Caco-2 (cell line): Measurements from ENCODE around the gene ATP5IF1. TPM values are rescaled to one million over a fixed set of nuclear protein-coding genes. Genes with fewer than 3 reads are reported as not detected.
A peak's percentile ranks its signal among the peaks of the same experiment; 100 is the strongest.

Experiments
- BruUV-seq: library from RNA; stranded (reverse); fragments of 400-500 nt; replicated peaks from 2 replicates; lab custom pipeline; 2021; lab: Mats Ljungman, UMichigan
- CTCF ChIA-PET: fragments of 300-600 bp; sonication (Branson Sonifier 250); formaldehyde crosslinking; loops from one replicate; lab custom pipeline; 2022; ENCODE audit warnings: antibody characterized with exemption; lab: Charles Lee
- POLR2A ChIA-PET: fragments of 300-600 bp; sonication (Branson Sonifier 250); formaldehyde crosslinking; loops from one replicate; lab custom pipeline; 2022; ENCODE audit warnings: antibody characterized with exemption; lab: Charles Lee
- DNase-seq, 2 experiments: peaks; one replicate each; pipeline versions ENCODE4 v3.0.0 to v3.0.0-alpha.2; 2020 to 2022
- H3K27me3 ChIP-seq: replicated peaks from 2 replicates; pipeline ENCODE4 v1.6.0; 2011; ENCODE audit warnings: low read length; ENCODE audit not compliant: control insufficient read depth, insufficient read depth
- H3K36me3 ChIP-seq: 2 replicates; pipeline ENCODE4 v1.5.1; 2011; ENCODE audit warnings: low read length; ENCODE audit not compliant: control insufficient read depth, insufficient read depth
- H3K4me1 ChIP-seq: fragments of 250-450 bp; sonication (Bioruptor Pico); 2 replicates; pipeline ENCODE4 v1.5.1; 2020; ENCODE audit warnings: mild to moderate bottlenecking
- H3K4me3 ChIP-seq: 2 replicates; pipeline ENCODE4 v1.5.1; 2011; ENCODE audit warnings: low read depth, mild to moderate bottlenecking, control low read depth, low read length
- H3K9me3 ChIP-seq: fragments of 250-450 bp; sonication (Bioruptor Pico); 2 replicates; pipeline ENCODE4 v1.5.1; 2020; ENCODE audit warnings: mild to moderate bottlenecking, moderate library complexity
- H3K27ac Mint-ChIP-seq: one replicate; pipeline ENCODE4 v1.8.0; 2022; ENCODE audit warnings: mixed read lengths; ENCODE audit not compliant: unreplicated experiment
- H3K27me3 Mint-ChIP-seq: one replicate; pipeline ENCODE4 v1.8.0; 2022; ENCODE audit warnings: mixed read lengths; ENCODE audit not compliant: insufficient read depth, unreplicated experiment
- H3K36me3 Mint-ChIP-seq: one replicate; pipeline ENCODE4 v1.8.0; 2022; ENCODE audit warnings: mild to moderate bottlenecking, mixed read lengths; ENCODE audit not compliant: insufficient read depth, unreplicated experiment
- H3K4me1 Mint-ChIP-seq: one replicate; pipeline ENCODE4 v1.8.0; 2022; ENCODE audit warnings: low read depth, mixed read lengths; ENCODE audit not compliant: unreplicated experiment
- H3K4me3 Mint-ChIP-seq: one replicate; pipeline ENCODE4 v1.8.0; 2022; ENCODE audit warnings: mild to moderate bottlenecking, moderate library complexity, mixed read lengths; ENCODE audit not compliant: unreplicated experiment
- H3K9me3 Mint-ChIP-seq: one replicate; pipeline ENCODE4 v1.8.0; 2022; ENCODE audit warnings: mixed read lengths; ENCODE audit not compliant: unreplicated experiment
- intact Hi-C: fragments of 100-400 bp; cut with micrococcal nuclease; formaldehyde crosslinking; loops from one replicate; pipeline ENCODE4 v1.10.0; 2022; ENCODE audit not compliant: unreplicated experiment
- total RNA-seq: library from RNA; stranded (reverse); gene quantifications from 2 replicates; pipeline ENCODE4 v1.2.3, GENCODE V29; 2022
- TF ChIP-seq, protein P1 (sequence below), 2 experiments: fragments of 200-600 bp in 1 of 2; IDR thresholded peaks; 1 replicate in 1 of 2; 2 replicates in 1 of 2; pipeline versions ENCODE4 v1.5.1 to v1.8.0; 2011 to 2022; ENCODE audit warnings: antibody characterized with exemption in 1 of 2, control low read depth in 1 of 2, inconsistent platforms in 1 of 2, low read depth in 1 of 2, low read length in 1 of 2, mild to moderate bottlenecking in 1 of 2, moderate library complexity in 1 of 2; ENCODE audit not compliant: insufficient read depth in 1 of 2, severe bottlenecking in 1 of 2, unreplicated experiment in 1 of 2

The ATP5IF1 gene
- total RNA-seq, 1 experiment from 2014 or later, result 130 TPM

DNA sequence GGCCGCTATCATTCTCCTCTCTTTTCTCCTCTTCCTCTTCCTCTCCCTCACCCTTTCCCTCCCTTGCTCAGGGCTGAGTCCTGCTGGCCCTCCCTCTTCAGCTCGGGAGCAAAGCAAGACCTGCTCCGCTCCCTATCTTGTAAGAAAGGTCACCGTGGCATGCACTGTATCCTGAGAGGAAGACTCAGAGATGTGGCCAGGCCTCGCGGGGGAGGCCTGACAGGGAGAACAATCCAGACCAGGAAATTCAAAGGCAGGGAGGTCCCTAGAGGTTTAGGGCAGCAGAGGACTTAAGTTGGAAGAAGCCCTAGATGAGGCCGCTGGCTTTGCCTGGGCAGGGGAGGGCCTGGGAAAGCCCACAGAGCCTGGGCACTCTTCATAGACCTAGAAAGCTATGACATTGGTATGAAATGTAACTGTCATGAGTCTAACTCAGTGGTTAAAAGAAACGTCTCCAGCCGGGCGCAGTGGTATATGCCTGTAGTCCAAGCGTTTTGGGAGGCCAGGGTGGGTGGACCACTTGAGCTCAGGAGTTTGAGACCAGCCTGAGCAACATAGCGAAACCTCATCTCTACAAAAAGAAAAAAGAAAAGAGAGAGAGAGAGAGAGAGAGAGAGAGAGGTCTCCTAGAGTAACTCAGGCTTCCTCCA lies 44.8 kb upstream of the ATP5IF1 start:
- ChIA-PET POLR2A (no interaction called here), CTCF (no interaction called here)
- Mint-ChIP-seq H3K27ac (peak overlapping the region; percentile 70), H3K27me3 (no peaks in the 10 kb centered on the region), H3K9me3 (no peaks in the 10 kb centered on the region), H3K4me3 (no peak overlapping the region), H3K4me1 (peaks cover 9% of the 10 kb centered on the region), H3K36me3 (no peaks in the 10 kb centered on the region)
- Histone ChIP-seq H3K9me3 (no peaks in the 10 kb centered on the region), H3K4me1 (0 out of 2 replicates have a peak, but pooled peaks cover 7% of the 10 kb centered on the region), H3K4me3 (no peak overlapping the region), H3K27me3 (no peaks in the 10 kb centered on the region), H3K36me3 (no peaks in the 10 kb centered on the region)
- no TSS peak for BruUV-seq
- TF ChIP-seq, protein P1, sequence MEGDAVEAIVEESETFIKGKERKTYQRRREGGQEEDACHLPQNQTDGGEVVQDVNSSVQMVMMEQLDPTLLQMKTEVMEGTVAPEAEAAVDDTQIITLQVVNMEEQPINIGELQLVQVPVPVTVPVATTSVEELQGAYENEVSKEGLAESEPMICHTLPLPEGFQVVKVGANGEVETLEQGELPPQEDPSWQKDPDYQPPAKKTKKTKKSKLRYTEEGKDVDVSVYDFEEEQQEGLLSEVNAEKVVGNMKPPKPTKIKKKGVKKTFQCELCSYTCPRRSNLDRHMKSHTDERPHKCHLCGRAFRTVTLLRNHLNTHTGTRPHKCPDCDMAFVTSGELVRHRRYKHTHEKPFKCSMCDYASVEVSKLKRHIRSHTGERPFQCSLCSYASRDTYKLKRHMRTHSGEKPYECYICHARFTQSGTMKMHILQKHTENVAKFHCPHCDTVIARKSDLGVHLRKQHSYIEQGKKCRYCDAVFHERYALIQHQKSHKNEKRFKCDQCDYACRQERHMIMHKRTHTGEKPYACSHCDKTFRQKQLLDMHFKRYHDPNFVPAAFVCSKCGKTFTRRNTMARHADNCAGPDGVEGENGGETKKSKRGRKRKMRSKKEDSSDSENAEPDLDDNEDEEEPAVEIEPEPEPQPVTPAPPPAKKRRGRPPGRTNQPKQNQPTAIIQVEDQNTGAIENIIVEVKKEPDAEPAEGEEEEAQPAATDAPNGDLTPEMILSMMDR (IDR thresholded peaks at IDR 0.05; ENCODE audit: insufficient read depth in 1 of 2, low read depth in 1 of 2, low read length in 1 of 2, severe bottlenecking in 1 of 2, unreplicated experiment in 1 of 2), result no peak
- intact Hi-C loops, result no loop called here
- no peak for DNase-seq

DNA sequence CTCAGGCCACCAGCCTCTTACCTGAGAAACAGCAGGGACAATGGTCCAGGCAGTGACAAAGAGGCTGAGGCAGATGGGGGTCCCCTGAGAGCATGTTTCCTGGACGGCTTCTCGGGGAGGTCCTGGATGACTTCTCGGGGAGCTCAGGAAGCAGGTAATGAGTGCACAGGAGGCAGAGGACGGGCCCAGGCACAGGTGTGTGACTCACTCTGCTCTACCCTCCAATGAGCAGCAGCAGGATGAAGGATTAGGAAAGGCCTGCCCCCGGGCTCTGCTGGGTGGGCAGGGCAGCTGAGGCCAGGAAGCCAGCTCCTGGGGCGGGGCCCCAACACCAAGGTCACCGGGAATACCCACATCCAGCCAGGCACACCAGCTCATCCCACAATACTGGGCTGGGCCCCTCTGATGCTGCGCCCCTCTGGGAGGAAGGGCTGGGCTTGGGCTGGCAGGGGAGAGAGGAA lies 42.2 kb upstream of the ATP5IF1 start:
- intact Hi-C loops, result no loop called here
- Mint-ChIP-seq H3K9me3 (no peaks in the 10 kb centered on the region), H3K27ac (no peak overlapping the region), H3K4me3 (no peak overlapping the region), H3K4me1 (peaks cover 9% of the 10 kb centered on the region), H3K27me3 (no peaks in the 10 kb centered on the region), H3K36me3 (no peaks in the 10 kb centered on the region)
- no peak for DNase-seq
- Histone ChIP-seq H3K27me3 (no peaks in the 10 kb centered on the region), H3K9me3 (no peaks in the 10 kb centered on the region), H3K4me1 (0 out of 2 replicates have a peak, but pooled peaks cover 7% of the 10 kb centered on the region), H3K4me3 (no peak overlapping the region), H3K36me3 (no peaks in the 10 kb centered on the region)
- POLR2A ChIA-PET, result no interaction called here
- no TSS peak for BruUV-seq
- CTCF ChIA-PET, result no interaction called here
- TF ChIP-seq, protein P1 (IDR thresholded peaks at IDR 0.05; ENCODE audit: insufficient read depth in 1 of 2, low read depth in 1 of 2, low read length in 1 of 2, severe bottlenecking in 1 of 2, unreplicated experiment in 1 of 2), result no peak

DNA sequence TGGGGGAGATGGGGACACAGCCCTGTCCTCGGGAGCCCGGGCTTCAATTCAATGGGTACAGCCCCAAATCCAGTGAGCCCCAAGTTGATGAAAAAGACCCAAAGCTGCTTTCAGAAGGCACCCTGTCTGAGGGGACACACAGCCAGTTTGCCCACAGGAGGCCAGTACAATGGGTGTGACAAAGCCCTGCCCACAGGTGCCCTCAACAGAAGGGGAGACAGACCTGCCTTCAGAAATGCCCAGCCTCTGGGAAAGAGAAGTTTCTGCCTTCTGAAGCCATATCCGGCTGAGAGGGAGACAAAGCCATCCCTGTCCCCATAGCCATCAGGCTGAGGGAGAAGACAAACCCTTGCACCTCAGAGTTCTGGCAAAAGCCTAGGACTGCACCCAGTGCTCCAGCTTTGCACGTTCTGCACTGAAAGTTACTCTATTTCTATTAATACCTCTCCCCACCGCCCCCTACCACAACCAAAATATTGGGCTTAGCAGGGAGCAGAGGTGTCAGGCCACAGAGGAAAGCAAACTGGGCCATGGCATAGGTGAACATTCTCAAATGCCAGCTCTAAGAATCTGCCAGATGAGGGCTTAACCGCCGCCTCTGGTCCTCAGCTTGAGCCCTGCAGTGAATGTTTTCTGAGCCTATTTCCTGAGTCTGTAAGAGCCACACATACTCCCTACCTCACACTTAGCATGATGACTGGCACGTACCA lies 41.4 kb upstream of the ATP5IF1 start:
- TF ChIP-seq, protein P1 (IDR thresholded peaks at IDR 0.05; ENCODE audit: insufficient read depth in 1 of 2, low read depth in 1 of 2, low read length in 1 of 2, severe bottlenecking in 1 of 2, unreplicated experiment in 1 of 2), result no peak
- peaks cover 5% of the 10 kb centered on the region for H3K36me3 Mint-ChIP-seq
- peaks cover 14% of the 10 kb centered on the region for H3K4me1 Mint-ChIP-seq
- H3K4me3 Mint-ChIP-seq, result no peak overlapping the region
- Histone ChIP-seq H3K4me3 (no peak overlapping the region), H3K9me3 (no peaks in the 10 kb centered on the region), H3K27me3 (no peaks in the 10 kb centered on the region), H3K4me1 (0 out of 2 replicates have a peak, but pooled peaks cover 7% of the 10 kb centered on the region), H3K36me3 (no peaks in the 10 kb centered on the region)
- no peaks in the 10 kb centered on the region for H3K27me3 Mint-ChIP-seq
- no peak for DNase-seq
- intact Hi-C loops, result no loop called here
- CTCF ChIA-PET, result no interaction called here
- no TSS peak for BruUV-seq
- H3K9me3 Mint-ChIP-seq, result no peaks in the 10 kb centered on the region
- no peak overlapping the region for H3K27ac Mint-ChIP-seq
- POLR2A ChIA-PET, result no interaction called here
